Renal cortex interstitium (tissue), 11 donors: Measurements from ENCODE around the gene PPM1H. TPM values are rescaled to one million over a fixed set of nuclear protein-coding genes. Genes with fewer than 3 reads are reported as not detected.

ENCODE experiments used
- DNase-seq, 11 donors: peaks; one replicate each; pipeline ENCODE4 v3.0.0-alpha.2; 2013; ENCODE audit warnings: low read depth in 9 of 11, low spot score in 4 of 11; ENCODE audit errors: extremely low read depth in 1 of 11
- polyA plus RNA-seq, 3 donors: library from polyadenylated mRNA; unstranded; fragments of 120-200 nt; gene quantifications; one replicate each; pipeline ENCODE4 v1.2.1, GENCODE V29; 2013; ENCODE audit not compliant: insufficient read length in 3 of 3

The PPM1H gene
- polyA plus RNA-seq, 3 donors = 26.9 to 30.2 (median 27.1) TPM

GRCh38 chr12:62597253-62597652 is 337.7 kb downstream of the PPM1H start:
- DNase-seq = no peak

Other genes with a start within 250 kb of the PPM1H start
- gene AVPR1A, start 216.1 kb upstream of the PPM1H start, polyA plus RNA-seq = 1 to 10 TPM; 5.6 to 9.3 (median 6.6) TPM